Heart right ventricle (tissue), 16 donors: ENCODE measurements around the gene SLC22A3. TPM values are rescaled to one million over a fixed set of nuclear protein-coding genes. Genes with fewer than 3 reads are reported as not detected.

Source experiments
- ATAC-seq, 8 donors: fragments of 200-7000 bp; cut with Tn5 transposase; one replicate each; pipeline ENCODE4 v1.9.1; 2020; ENCODE audit warnings: mild to moderate bottlenecking in 8 of 8, moderate library complexity in 8 of 8, moderate number of reproducible peaks in 1 of 8
- DNase-seq, 2 donors: peaks; one replicate each; pipeline ENCODE4 v3.0.0-alpha.2; 2020
- H3K27ac ChIP-seq, 10 donors: fragments of 200-600 bp; sonication (generic) in 2 of 10; one replicate each; pipeline versions ENCODE4 v1.5.0 to v1.8.0; 2020 to 2022; ENCODE audit warnings: mild to moderate bottlenecking in 3 of 10
- H3K27me3 ChIP-seq, 7 donors: fragments of 200-600 bp; one replicate each; pipeline ENCODE4 v1.8.0; 2021 to 2022; ENCODE audit warnings: mild to moderate bottlenecking in 2 of 7
- H3K36me3 ChIP-seq, 9 donors: fragments of 200-600 bp; sonication (generic) in 1 of 9; one replicate each; pipeline versions ENCODE4 v1.5.0 to v1.8.0; 2020 to 2022; ENCODE audit warnings: mild to moderate bottlenecking in 2 of 9
- H3K4me1 ChIP-seq, 9 donors: fragments of 200-600 bp; sonication (generic) in 1 of 9; one replicate each; pipeline versions ENCODE4 v1.5.0 to v1.8.0; 2020 to 2022; ENCODE audit warnings: mild to moderate bottlenecking in 4 of 9
- H3K4me3 ChIP-seq, 10 donors: fragments of 200-600 bp; sonication (generic) in 2 of 10; one replicate each; pipeline versions ENCODE4 v1.5.0 to v1.8.0; 2020 to 2022; ENCODE audit warnings: mild to moderate bottlenecking in 7 of 10, moderate library complexity in 2 of 10
- H3K9me3 ChIP-seq, 11 donors: fragments of 200-600 bp in 10 of 11; sonication (generic) in 2 of 11; one replicate each; pipeline versions ENCODE4 v1.5.0 to v1.8.0; 2013 to 2022; ENCODE audit warnings: mild to moderate bottlenecking in 2 of 11, control low read depth in 1 of 11, moderate library complexity in 1 of 11
- CTCF ChIP-seq, 9 donors: fragments of 200-600 bp; sonication (generic) in 2 of 9; IDR thresholded peaks; one replicate each; pipeline versions ENCODE4 v1.5.0 to v1.8.0; 2021 to 2022; ENCODE audit warnings: antibody characterized with exemption in 9 of 9, mild to moderate bottlenecking in 5 of 9, moderate library complexity in 1 of 9
- WGBS, 2 donors: extraction: QIAGEN DNeasy Blood & Tissue Kit; methylation state at CpG; one replicate each; pipeline ENCODE4 v1.1.7; 2013; ENCODE audit warnings: inconsistent platforms in 1 of 2; 5-methylcytosine and 5-hydroxymethylcytosine counted together
- intact Hi-C, 10 donors: fragments of 100-400 bp; cut with DNase I; formaldehyde crosslinking; loops; one replicate each; pipeline versions ENCODE4 v1.11.1 to v1.14.2; 2022
- polyA plus RNA-seq, 2 donors: library from polyadenylated mRNA; stranded (reverse); fragments of 200-250 nt; gene quantifications; one replicate each; pipeline ENCODE4 v1.2.3, GENCODE V29; 2013
- total RNA-seq, 10 donors: library from RNA; stranded (reverse); fragmentation: NEBNext Ultra II Directional in 3 of 10; extraction: Animal tissue kit (Norgen Biotek cat#: 25700) in 3 of 10; gene quantifications; one replicate each; pipeline versions ENCODE4 v1.2.1 to v1.2.4, GENCODE V29; 2021 to 2023
- donor health status: Arrhythmogenic right ventricular cardiomyopathy.
- donor health status: ischemic (EF 13 %, LVEDD 7.1; RV severe dilation, severe dysfunction).
- donor health status: healthy with polysubstance abuse.
- donor health status: DM: no; HTN: yes; CAD: no.
- donor health status: DM: no; HTN: no; CAD: no.
- donor health status: ischemic (EF 25% LVEDD 6.9; RV normal size, moderate dysfunction).
- donor health status: ischemic (EF 25% LVEDD 5.7; RV mildly dilated, moderate dysfunction).
- donor health status: healthy.
- donor health status: DM: yes; HTN: yes; CAD: no.
- donor health status: Ischemic cardiomyopathy.
- donor health status: ischemic (EF 35%, LVEDD 5.7; RV mildly dilated, moderate dysfunction).
- donor health status: nonischemic (EF 11% LVEDD 7.7; RV severe dilation, severe dysfunction).
- donor health status: DM: yes; HTN: yes; CAD: no.
- donor health status: PGD.
- donor health status: ischemic (EF 29% LVEDD 5.4; RV normal size, mild dysfunction).
- donor health status: nonischemic (EF 23%, LVEDD 6.1; RV moderate dilation, normal function).

Gene SLC22A3
- total and polyA plus RNA-seq, 12 donors: 0.26 to 2.0 (median 0.71) TPM

GRCh38 chr6:160331204-160331603, 17.0 kb upstream of the SLC22A3 start:
- DNase-seq (no peak), ATAC-seq (no peak)
- intact Hi-C loops: no loop called here
- H3K36me3 ChIP-seq: no peaks in the 10 kb centered on the region
- peaks cover 0 to 24% (median 13%) of the 10 kb centered on the region in 7 donors for H3K27me3 ChIP-seq
- WGBS, 2 donors: 66 to 67% methylated on average over 5 of the region's 5 CpGs
- H3K4me3 ChIP-seq: no peak overlapping the region
- H3K27ac ChIP-seq: no peak overlapping the region
- H3K9me3 ChIP-seq: no peaks in the 10 kb centered on the region
- no peaks in the 10 kb centered on the region for H3K4me1 ChIP-seq
- no peak for TF ChIP-seq CTCF (IDR thresholded peaks at IDR 0.05)

GRCh38 chr6:160331753-160332152, 16.4 kb upstream of the SLC22A3 start:
- no peak overlapping the region for H3K27ac ChIP-seq
- no peak for TF ChIP-seq CTCF (IDR thresholded peaks at IDR 0.05)
- H3K4me3 ChIP-seq: no peak overlapping the region
- DNase-seq: no peak
- ATAC-seq: no peak
- no peaks in the 10 kb centered on the region for H3K36me3 ChIP-seq
- peaks cover 0 to 24% (median 13%) of the 10 kb centered on the region in 7 donors for H3K27me3 ChIP-seq
- H3K9me3 ChIP-seq: no peaks in the 10 kb centered on the region
- no peaks in the 10 kb centered on the region for H3K4me1 ChIP-seq
- 75 to 76% methylated on average over 5 of the region's 5 CpGs for WGBS, 2 donors
- intact Hi-C loops: no loop called here

- no peak for DNase-seq
- Histone ChIP-seq H3K4me1 (no peaks in the 10 kb centered on the region), H3K27me3 (peaks cover 0 to 28% (median 14%) of the 10 kb centered on the region in 7 donors), H3K27ac (no peak overlapping the region), H3K9me3 (no peaks in the 10 kb centered on the region), H3K4me3 (no peak overlapping the region), H3K36me3 (no peaks in the 10 kb centered on the region)
- no peak for ATAC-seq
- TF ChIP-seq CTCF (IDR thresholded peaks at IDR 0.05): no peak
- intact Hi-C loops: no loop called here
- 67 to 75% methylated on average over 3 of the region's 3 CpGs for WGBS, 2 donors
These were observed 15.1 kb upstream of the SLC22A3 start for GRCh38 chr6:160333101-160333500.

- H3K4me3 ChIP-seq: no peak overlapping the region
- intact Hi-C loops: no loop called here
- H3K4me1 ChIP-seq: no peaks in the 10 kb centered on the region
- no peaks in the 10 kb centered on the region for H3K9me3 ChIP-seq
- no peak overlapping the region for H3K27ac ChIP-seq
- TF ChIP-seq CTCF (IDR thresholded peaks at IDR 0.05): no peak
- no peaks in the 10 kb centered on the region for H3K36me3 ChIP-seq
- DNase-seq: no peak
- ATAC-seq: no peak
- WGBS, 2 donors: 79 to 81% methylated on average over 2 of the region's 2 CpGs
- peaks cover 0 to 27% (median 14%) of the 10 kb centered on the region in 7 donors for H3K27me3 ChIP-seq
These were observed 14.3 kb upstream of the SLC22A3 start for GRCh38 chr6:160333841-160334240.
